Muscle of leg (tissue), 11 donors: ENCODE data around the gene AK3. TPM values are rescaled to one million over a fixed set of nuclear protein-coding genes. Genes with fewer than 3 reads are reported as not detected.

ENCODE experiments used
- DNase-seq: peaks from one replicate; pipeline ENCODE4 v3.0.0; 2013
- H3K27ac ChIP-seq: one replicate; pipeline ENCODE4 v1.5.1; 2013; ENCODE audit warnings: mild to moderate bottlenecking, low read length, control low read depth
- H3K27me3 ChIP-seq: one replicate; pipeline ENCODE4 v1.6.1; 2013; ENCODE audit warnings: low read length; ENCODE audit not compliant: control insufficient read depth, insufficient read depth
- H3K36me3 ChIP-seq: one replicate; pipeline ENCODE4 v1.6.1; 2013; ENCODE audit warnings: low read length; ENCODE audit not compliant: control insufficient read depth, insufficient read depth
- H3K4me1 ChIP-seq: one replicate; pipeline ENCODE4 v1.6.1; 2013; ENCODE audit warnings: low read length; ENCODE audit not compliant: control insufficient read depth, insufficient read depth
- H3K4me3 ChIP-seq: one replicate; pipeline ENCODE4 v1.5.1; 2013; ENCODE audit warnings: low read length, control low read depth
- H3K9me3 ChIP-seq: replicated peaks from 2 replicates; pipeline ENCODE4 v1.6.1; 2013; ENCODE audit warnings: low read depth, low read length; ENCODE audit not compliant: control insufficient read depth
- WGBS: methylation state at CpG from one replicate; pipeline ENCODE4 v1.1.5; 2013; ENCODE audit warnings: missing lambda C conversion rate; ENCODE audit not compliant: insufficient coverage; 5-methylcytosine and 5-hydroxymethylcytosine counted together
- polyA plus RNA-seq, 8 donors: library from polyadenylated mRNA; unstranded; fragments of 120-200 nt; gene quantifications; one replicate each; pipeline versions ENCODE4 v1.2.1 to v1.2.3, GENCODE V29; 2013; ENCODE audit warnings: inconsistent platforms in 1 of 8, low replicate concordance in 1 of 8; ENCODE audit not compliant: insufficient read length in 8 of 8, insufficient read depth in 1 of 8
- total RNA-seq: library from RNA; stranded (reverse); fragments of 120-200 nt; gene quantifications from one replicate; pipeline ENCODE4 v1.2.4, GENCODE V29; 2013

Gene AK3
- total and polyA plus RNA-seq, 9 donors = 29.8 to 47.5 (median 39.0) TPM

DNA sequence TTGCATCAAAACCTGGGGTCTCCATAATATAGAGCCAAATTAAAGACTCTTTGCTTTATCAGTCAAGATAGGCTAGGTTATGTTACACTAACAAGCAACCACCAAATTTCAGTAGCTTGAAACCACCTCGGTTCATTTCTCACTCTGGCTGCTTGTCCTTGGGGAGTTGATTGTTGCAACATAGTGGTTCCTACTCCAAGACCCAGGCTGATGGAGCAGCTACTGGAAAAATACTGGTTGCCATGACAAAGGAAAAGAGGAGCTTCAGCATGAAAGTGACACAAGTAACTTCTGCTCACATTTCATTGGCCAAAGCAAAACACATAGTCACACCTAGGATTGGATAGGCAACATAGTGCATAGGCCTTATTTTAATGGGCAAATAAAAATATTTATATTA is 33.2 kb upstream of the AK3 start:
- Histone ChIP-seq H3K36me3 (no peaks in the 10 kb centered on the region), H3K4me1 (no peaks in the 10 kb centered on the region), H3K27me3 (no peaks in the 10 kb centered on the region), H3K4me3 (no peak overlapping the region), H3K27ac (no peak overlapping the region), H3K9me3 (no peaks in the 10 kb centered on the region)
- DNase-seq = peak; percentile 22
- WGBS = no CpG with 5 or more reads among the region's 1 CpG

DNA sequence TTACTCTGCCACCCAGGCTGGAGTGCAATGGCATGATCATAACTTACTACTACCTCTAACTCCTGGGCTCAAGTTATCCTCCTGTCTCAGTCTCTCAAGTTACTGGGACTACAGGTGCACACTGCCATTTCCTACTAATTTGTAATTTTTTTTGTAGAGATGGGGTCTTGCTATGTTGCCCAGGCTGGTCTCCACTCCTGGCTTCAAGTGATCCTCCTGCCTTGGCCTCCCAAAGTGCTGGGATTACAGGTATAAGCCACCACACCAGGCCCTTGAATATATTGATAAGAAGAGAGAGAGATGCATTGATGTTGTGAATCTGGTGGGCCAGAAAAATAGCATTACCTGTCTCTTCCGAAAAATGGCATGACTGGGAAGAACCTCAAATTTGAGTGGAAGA is 30.8 kb upstream of the AK3 start:
- DNase-seq = no peak
- Histone ChIP-seq H3K9me3 (no peaks in the 10 kb centered on the region), H3K4me3 (no peak overlapping the region), H3K4me1 (no peaks in the 10 kb centered on the region), H3K27ac (no peak overlapping the region), H3K36me3 (no peaks in the 10 kb centered on the region), H3K27me3 (no peaks in the 10 kb centered on the region)
- 88% methylated on average over 1 of the region's 1 CpG for WGBS

DNA sequence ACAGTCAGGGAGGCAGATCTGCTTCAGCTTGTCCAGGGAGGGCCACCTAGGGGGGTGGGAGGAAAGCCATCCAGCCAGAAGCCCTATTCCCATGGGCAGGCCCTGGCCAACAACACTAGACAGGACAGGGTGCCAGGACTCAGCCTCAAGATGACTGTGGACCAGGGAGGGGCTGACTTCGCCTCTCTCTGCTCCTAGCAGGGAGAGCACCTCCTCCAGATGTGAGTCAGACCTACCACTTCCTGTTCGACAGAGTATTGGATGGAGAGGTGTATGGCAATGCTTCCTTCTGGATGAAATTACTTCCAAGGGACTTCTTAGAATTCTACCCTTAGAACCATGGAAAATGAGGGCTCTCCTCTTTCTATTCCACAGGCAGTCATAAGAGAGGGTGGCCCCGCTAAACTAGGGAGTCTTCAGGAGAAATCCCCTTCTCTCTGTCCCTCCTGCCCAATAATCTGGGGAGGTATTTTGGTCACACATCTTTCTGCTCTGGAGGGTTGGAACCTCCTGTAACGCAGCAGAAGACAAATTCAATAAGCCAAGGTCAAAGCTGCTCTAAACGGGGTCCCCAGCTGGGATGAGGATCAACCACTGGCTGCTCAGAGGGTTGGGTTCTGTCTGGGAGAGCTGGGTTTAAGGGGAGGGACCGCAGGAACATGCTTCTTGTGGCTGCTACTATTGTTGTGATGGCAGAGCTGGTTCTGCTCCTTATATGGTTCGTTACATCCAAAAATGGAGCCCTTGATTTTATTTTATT is 28.5 kb upstream of the AK3 start:
- DNase-seq = no peak
- H3K36me3 ChIP-seq = no peaks in the 10 kb centered on the region
- no peaks in the 10 kb centered on the region for H3K9me3 ChIP-seq
- no peak overlapping the region for H3K27ac ChIP-seq
- H3K27me3 ChIP-seq = no peaks in the 10 kb centered on the region
- WGBS = 70% methylated on average over 3 of the region's 7 CpGs
- H3K4me1 ChIP-seq = no peaks in the 10 kb centered on the region
- no peak overlapping the region for H3K4me3 ChIP-seq

DNA sequence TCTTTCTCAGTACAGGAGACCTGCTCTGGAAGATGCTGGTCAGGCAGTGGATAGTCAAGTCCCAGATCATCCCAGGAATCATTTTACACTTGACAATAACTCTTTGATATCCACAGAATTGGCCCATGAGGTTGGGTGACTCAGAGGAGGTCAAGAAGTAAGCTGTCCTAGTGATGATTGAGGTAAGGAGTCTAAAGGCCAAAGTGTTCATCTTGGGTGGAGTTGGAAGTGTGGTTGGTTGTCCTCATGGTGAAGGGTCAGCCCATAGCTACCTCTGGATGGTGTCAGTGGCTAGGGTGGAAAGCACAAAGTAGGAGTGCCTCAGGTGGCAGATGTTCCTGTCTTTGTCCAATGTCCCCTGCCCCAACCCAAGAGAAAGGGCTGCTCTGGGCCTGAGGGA is 27.7 kb upstream of the AK3 start:
- H3K4me3 ChIP-seq = no peak overlapping the region
- H3K4me1 ChIP-seq = no peaks in the 10 kb centered on the region
- no peak for DNase-seq
- no peak overlapping the region for H3K27ac ChIP-seq
- H3K36me3 ChIP-seq = no peaks in the 10 kb centered on the region
- no peaks in the 10 kb centered on the region for H3K27me3 ChIP-seq
- H3K9me3 ChIP-seq = no peaks in the 10 kb centered on the region

DNA sequence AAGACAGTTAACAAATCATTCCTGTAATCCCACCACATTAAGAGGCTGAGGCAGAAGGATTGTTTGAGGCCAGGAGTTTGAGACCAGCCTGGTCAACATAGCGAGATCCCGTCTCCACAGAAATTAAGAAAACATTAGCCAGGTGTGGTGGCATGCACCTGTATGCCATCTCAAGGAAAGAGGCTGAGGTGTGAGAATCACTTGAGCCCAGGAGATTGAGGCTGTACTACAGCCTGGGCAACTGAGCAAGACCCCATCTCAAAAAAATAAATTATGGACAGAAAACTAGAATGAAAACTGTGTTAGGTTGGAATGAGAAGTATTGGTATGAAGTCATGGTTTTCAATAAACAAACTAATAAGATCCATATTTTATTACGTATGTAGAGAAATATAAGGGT is 23.0 kb upstream of the AK3 start:
- no peaks in the 10 kb centered on the region for H3K36me3 ChIP-seq
- no peak overlapping the region for H3K27ac ChIP-seq
- 86% methylated on average over 2 of the region's 3 CpGs for WGBS
- H3K4me1 ChIP-seq = peaks cover 7% of the 10 kb centered on the region
- no peaks in the 10 kb centered on the region for H3K27me3 ChIP-seq
- no peaks in the 10 kb centered on the region for H3K9me3 ChIP-seq
- no peak for DNase-seq
- no peak overlapping the region for H3K4me3 ChIP-seq

DNA sequence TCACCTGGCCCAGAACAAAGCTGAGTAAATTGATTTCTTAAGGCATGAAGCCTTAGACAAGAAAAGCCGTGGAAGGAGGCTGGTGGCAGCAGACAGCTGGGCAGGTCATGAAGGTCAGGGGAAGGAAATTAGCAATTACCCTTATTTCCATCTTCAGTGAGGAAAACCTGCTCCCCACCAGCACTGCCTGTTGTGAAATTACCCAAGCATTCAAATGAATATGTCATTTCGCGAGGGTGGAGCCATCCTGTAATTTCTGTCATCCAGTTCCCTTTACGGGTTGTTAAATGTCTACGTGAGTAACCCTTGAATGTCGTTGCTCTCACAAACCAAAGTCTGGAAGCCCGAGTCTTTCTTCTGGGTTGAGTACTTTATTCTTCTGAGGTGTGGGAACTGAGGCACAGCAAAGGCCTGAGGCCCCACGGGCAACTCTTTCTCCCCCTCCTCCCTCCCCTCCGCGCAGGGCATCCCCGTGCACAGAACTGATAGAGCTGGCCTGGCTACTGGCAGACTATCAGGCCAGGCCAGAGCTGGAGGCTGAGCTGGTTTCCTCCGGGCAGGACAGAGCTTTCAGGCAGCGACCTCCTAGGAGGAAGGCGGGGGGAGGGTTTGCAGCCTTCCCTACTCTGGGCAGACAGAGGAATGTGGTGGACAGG is 22.0 kb upstream of the AK3 start:
- H3K27me3 ChIP-seq = no peaks in the 10 kb centered on the region
- no peaks in the 10 kb centered on the region for H3K9me3 ChIP-seq
- 30% methylated on average over 2 of the region's 14 CpGs for WGBS
- H3K4me1 ChIP-seq = peaks cover 7% of the 10 kb centered on the region
- no peaks in the 10 kb centered on the region for H3K36me3 ChIP-seq
- peak; percentile 42 for DNase-seq
- H3K4me3 ChIP-seq = no peak overlapping the region
- peak overlapping the region; percentile 29 for H3K27ac ChIP-seq

DNA sequence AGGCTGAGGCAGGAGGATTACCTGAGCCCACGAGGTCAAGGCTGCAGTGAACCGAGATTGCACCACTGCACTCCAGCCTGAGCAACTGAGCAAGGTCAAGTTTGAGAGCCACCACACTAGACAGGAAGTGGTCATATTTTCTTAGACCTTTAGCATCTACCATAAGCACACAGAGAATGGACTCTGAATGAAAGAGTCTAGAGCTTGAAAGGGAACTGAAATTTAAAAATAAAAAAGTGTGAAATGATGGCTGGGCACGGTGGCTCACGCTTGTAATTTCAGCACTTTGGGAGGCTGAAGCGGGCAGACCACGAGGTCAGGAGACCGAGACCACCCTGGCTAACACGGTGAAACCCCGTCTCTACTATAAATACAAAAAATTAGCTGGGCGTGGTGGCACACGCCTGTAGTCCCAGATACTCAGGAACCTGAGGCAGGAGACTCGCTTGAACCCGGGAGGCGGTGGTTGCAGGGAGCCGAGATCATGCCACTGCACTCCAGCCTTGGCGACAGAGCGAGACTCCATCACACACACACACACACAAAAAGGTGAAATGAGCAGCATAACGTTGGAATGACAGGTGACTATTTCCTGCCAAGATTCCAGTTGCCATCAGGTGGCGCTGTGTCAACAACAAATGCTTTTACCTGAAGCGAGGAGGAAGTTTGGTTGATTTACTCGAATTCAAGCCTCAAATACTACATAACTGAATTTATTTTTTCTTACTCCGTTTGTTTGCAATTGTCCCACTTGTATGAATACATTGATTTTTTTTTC is 21.3 kb upstream of the AK3 start:
- Histone ChIP-seq H3K4me1 (peaks cover 7% of the 10 kb centered on the region), H3K27ac (peak overlapping the region; percentile 29), H3K36me3 (no peaks in the 10 kb centered on the region), H3K27me3 (no peaks in the 10 kb centered on the region), H3K9me3 (no peaks in the 10 kb centered on the region), H3K4me3 (no peak overlapping the region)
- peak; percentile 77 for DNase-seq
- WGBS = 50% methylated on average over 7 of the region's 22 CpGs

DNA sequence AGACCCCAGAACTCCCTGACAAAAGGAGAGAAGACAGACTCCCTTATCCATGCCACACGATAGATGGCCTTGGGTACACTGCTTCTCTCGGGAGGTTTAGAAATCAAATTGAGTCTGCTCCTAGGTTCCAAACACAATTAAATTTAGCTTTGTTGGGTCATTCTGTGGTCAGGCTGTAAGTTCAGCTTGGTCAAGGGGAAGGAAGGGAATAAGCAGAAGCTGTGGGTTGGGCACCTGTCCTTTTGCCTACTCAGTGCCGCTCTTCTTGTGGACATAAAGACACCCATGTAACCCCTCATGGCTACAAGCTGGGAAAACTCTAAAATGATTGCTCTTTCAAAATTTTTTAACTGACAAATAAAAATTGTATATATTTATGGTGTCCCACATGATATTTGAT is 19.1 kb upstream of the AK3 start:
- peak; percentile 62 for DNase-seq
- Histone ChIP-seq H3K36me3 (no peaks in the 10 kb centered on the region), H3K4me1 (peaks cover 7% of the 10 kb centered on the region), H3K27me3 (no peaks in the 10 kb centered on the region), H3K27ac (no peak overlapping the region), H3K4me3 (no peak overlapping the region), H3K9me3 (no peaks in the 10 kb centered on the region)
- no CpG with 5 or more reads among the region's 3 CpGs for WGBS

DNA sequence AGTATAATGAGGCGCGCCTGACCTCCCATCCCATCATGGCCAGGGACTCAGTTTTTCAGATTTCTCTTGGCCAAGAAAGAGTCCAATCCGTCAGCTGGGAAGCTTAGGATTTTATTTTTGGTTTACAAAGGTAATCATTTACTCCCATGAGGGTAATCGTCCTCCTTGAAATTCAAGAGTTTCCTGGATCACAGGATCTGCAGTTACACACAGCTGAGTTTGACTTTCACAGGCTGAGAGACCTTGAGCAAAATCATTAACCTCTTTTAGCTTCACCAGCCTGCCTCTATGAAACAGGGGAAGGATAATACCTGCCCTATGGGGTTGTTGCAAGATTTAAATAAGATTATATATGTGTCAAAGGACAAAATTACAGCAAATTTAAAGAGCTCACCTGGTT is 15.4 kb upstream of the AK3 start:
- Histone ChIP-seq H3K4me3 (no peak overlapping the region), H3K4me1 (no peaks in the 10 kb centered on the region), H3K27me3 (no peaks in the 10 kb centered on the region), H3K9me3 (no peaks in the 10 kb centered on the region), H3K36me3 (no peaks in the 10 kb centered on the region), H3K27ac (no peak overlapping the region)
- 17% methylated on average over 1 of the region's 4 CpGs for WGBS
- DNase-seq = peak; percentile 44

DNA sequence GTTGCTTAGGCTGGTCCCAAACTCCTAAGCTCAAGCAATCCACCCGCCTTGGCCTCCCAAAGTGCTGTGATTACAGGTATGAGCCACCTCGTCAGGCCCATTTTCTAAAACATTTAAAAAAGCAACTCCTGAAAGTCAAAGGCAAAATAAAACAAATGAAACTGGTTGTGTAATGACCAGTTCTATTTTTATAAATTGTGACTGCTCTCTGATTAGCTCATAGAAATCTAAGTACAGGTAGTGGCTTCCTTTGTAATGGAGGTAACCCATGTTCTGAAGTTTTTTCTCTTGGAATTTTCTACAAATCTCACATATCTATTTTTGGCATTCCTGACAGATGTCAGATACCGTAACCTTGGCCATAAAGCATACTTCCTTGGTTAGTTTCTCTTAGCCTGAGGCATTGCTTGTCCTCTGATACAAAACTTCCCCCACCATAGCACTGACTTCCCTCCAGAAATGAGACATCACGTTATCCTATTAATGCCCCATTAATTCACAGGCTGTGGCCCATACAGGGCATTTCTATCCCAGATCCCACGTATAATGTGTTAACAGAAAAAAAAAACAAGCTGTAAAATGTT is 14.1 kb upstream of the AK3 start:
- Histone ChIP-seq H3K4me1 (no peaks in the 10 kb centered on the region), H3K27ac (no peak overlapping the region), H3K27me3 (no peaks in the 10 kb centered on the region), H3K4me3 (no peak overlapping the region), H3K9me3 (no peaks in the 10 kb centered on the region), H3K36me3 (no peaks in the 10 kb centered on the region)
- no peak for DNase-seq
- WGBS = no CpG with 5 or more reads among the region's 5 CpGs
